Astrocyte (in vitro differentiated cells and primary cell): ENCODE results near the gene CCDC57. TPM values are rescaled to one million over a fixed set of nuclear protein-coding genes. Genes with fewer than 3 reads are reported as not detected.

ENCODE experiments used
- DNase-seq: peaks from one replicate; pipeline ENCODE4 v3.0.0-alpha.2; 2010; ENCODE audit warnings: low read depth
- FAIRE-seq: peaks from 2 replicates; lab custom pipeline; 2011; peaks lifted over from hg19 to GRCh38; lab: Jason Lieb, UNC
- H2AFZ ChIP-seq: 2 replicates; pipeline ENCODE4 v1.6.0; 2012; ENCODE audit warnings: low read depth, low read length, inconsistent platforms
- H3K27ac ChIP-seq: 2 replicates; pipeline ENCODE4 v1.5.1; 2011; ENCODE audit warnings: low read depth, low read length, inconsistent platforms
- H3K27me3 ChIP-seq: 2 replicates; pipeline ENCODE4 v1.6.0; 2011; ENCODE audit warnings: low read length, inconsistent platforms; ENCODE audit not compliant: insufficient read depth
- H3K36me3 ChIP-seq: 2 replicates; pipeline ENCODE4 v1.5.1; 2011; ENCODE audit warnings: low read length, inconsistent platforms; ENCODE audit not compliant: insufficient read depth
- H3K4me1 ChIP-seq: 2 replicates; pipeline ENCODE4 v1.5.1; 2011; ENCODE audit warnings: low read length, inconsistent platforms; ENCODE audit not compliant: insufficient read depth
- H3K4me2 ChIP-seq: 2 replicates; pipeline ENCODE4 v1.6.0; 2012; ENCODE audit warnings: low read length, inconsistent platforms
- H3K4me3 ChIP-seq: 2 replicates; pipeline ENCODE4 v1.5.1; 2011; ENCODE audit warnings: low read depth, mild to moderate bottlenecking, low read length, inconsistent platforms; ENCODE audit not compliant: insufficient read depth
- H3K79me2 ChIP-seq: 2 replicates; pipeline ENCODE4 v1.6.0; 2012; ENCODE audit warnings: mild to moderate bottlenecking, low read length, inconsistent platforms; ENCODE audit not compliant: insufficient read depth
- H3K9ac ChIP-seq: 2 replicates; pipeline ENCODE4 v1.6.0; 2012; ENCODE audit warnings: mild to moderate bottlenecking, low read length, inconsistent platforms
- H3K9me3 ChIP-seq: 2 replicates; pipeline ENCODE4 v1.5.1; 2012; ENCODE audit warnings: low read depth, mild to moderate bottlenecking, low read length, inconsistent platforms; ENCODE audit not compliant: insufficient read depth
- H4K20me1 ChIP-seq: 2 replicates; pipeline ENCODE4 v1.6.0; 2012; ENCODE audit warnings: low read length, inconsistent platforms; ENCODE audit not compliant: insufficient read depth
- H3K27ac Mint-ChIP-seq: one replicate; pipeline ENCODE4 v1.8.0; 2021; ENCODE audit warnings: mild to moderate bottlenecking, mixed read lengths; ENCODE audit not compliant: unreplicated experiment
- H3K27me3 Mint-ChIP-seq: one replicate; pipeline ENCODE4 v1.8.0; 2021; ENCODE audit warnings: low read depth, mixed read lengths; ENCODE audit not compliant: unreplicated experiment
- H3K36me3 Mint-ChIP-seq: one replicate; pipeline ENCODE4 v1.8.0; 2021; ENCODE audit warnings: low read depth, mixed read lengths; ENCODE audit not compliant: unreplicated experiment
- H3K4me1 Mint-ChIP-seq: one replicate; pipeline ENCODE4 v1.8.0; 2021; ENCODE audit warnings: low read depth, mixed read lengths; ENCODE audit not compliant: unreplicated experiment
- H3K4me3 Mint-ChIP-seq: one replicate; pipeline ENCODE4 v1.8.0; 2021; ENCODE audit warnings: mild to moderate bottlenecking, moderate library complexity, mixed read lengths; ENCODE audit not compliant: unreplicated experiment
- H3K9me3 Mint-ChIP-seq: one replicate; pipeline ENCODE4 v1.8.0; 2021; ENCODE audit warnings: mild to moderate bottlenecking, mixed read lengths; ENCODE audit not compliant: unreplicated experiment
- EZH2 ChIP-seq: IDR thresholded peaks from 2 replicates; pipeline ENCODE4 v1.6.1; 2012; ENCODE audit warnings: mild to moderate bottlenecking, low read length, inconsistent platforms; ENCODE audit not compliant: insufficient read depth
- total RNA-seq: library from RNA; stranded (reverse); gene quantifications from 2 replicates; pipeline ENCODE4 v1.2.1, GENCODE V29; 2021
- TF ChIP-seq, protein P1 (sequence below): IDR thresholded peaks from 2 replicates; pipeline ENCODE4 v1.5.1; 2011; ENCODE audit warnings: low read depth, mild to moderate bottlenecking, inconsistent platforms, low read length, moderate library complexity; ENCODE audit not compliant: insufficient read depth

Gene CCDC57
- total RNA-seq, 1 donor from 2014 or later: 20.4 TPM

GRCh38 chr17:82161216-82161615, 51.4 kb downstream of the CCDC57 start:
- no peak overlapping the region for H3K4me3 ChIP-seq
- H3K79me2 ChIP-seq: no peaks in the 10 kb centered on the region
- H3K9me3 ChIP-seq: no peaks in the 10 kb centered on the region
- no peaks in the 10 kb centered on the region for H3K27me3 ChIP-seq
- DNase-seq: no peak
- Mint-ChIP-seq H3K27me3 (no peaks in the 10 kb centered on the region), H3K36me3 (peaks cover 22% of the 10 kb centered on the region), H3K4me1 (peaks cover 4% of the 10 kb centered on the region), H3K27ac (no peak overlapping the region), H3K4me3 (no peak overlapping the region), H3K9me3 (no peaks in the 10 kb centered on the region)
- FAIRE-seq: no peak
- H3K9ac ChIP-seq: no peak overlapping the region
- no peak overlapping the region for H2AFZ ChIP-seq
- H3K27ac ChIP-seq: no peak overlapping the region
- peaks cover 7% of the 10 kb centered on the region for H3K36me3 ChIP-seq
- no peak for TF ChIP-seq EZH2
- TF ChIP-seq, protein P1, sequence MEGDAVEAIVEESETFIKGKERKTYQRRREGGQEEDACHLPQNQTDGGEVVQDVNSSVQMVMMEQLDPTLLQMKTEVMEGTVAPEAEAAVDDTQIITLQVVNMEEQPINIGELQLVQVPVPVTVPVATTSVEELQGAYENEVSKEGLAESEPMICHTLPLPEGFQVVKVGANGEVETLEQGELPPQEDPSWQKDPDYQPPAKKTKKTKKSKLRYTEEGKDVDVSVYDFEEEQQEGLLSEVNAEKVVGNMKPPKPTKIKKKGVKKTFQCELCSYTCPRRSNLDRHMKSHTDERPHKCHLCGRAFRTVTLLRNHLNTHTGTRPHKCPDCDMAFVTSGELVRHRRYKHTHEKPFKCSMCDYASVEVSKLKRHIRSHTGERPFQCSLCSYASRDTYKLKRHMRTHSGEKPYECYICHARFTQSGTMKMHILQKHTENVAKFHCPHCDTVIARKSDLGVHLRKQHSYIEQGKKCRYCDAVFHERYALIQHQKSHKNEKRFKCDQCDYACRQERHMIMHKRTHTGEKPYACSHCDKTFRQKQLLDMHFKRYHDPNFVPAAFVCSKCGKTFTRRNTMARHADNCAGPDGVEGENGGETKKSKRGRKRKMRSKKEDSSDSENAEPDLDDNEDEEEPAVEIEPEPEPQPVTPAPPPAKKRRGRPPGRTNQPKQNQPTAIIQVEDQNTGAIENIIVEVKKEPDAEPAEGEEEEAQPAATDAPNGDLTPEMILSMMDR: no peak
- H3K4me2 ChIP-seq: no peak overlapping the region
- H3K4me1 ChIP-seq: no peaks in the 10 kb centered on the region
- no peaks in the 10 kb centered on the region for H4K20me1 ChIP-seq

- H3K36me3 Mint-ChIP-seq: peaks cover 25% of the 10 kb centered on the region
- Histone ChIP-seq H3K9me3 (no peaks in the 10 kb centered on the region), H3K4me1 (no peaks in the 10 kb centered on the region), H3K4me2 (no peak overlapping the region), H3K9ac (no peak overlapping the region), H3K27me3 (no peaks in the 10 kb centered on the region), H3K4me3 (no peak overlapping the region), H2AFZ (no peak overlapping the region), H4K20me1 (no peaks in the 10 kb centered on the region), H3K79me2 (no peaks in the 10 kb centered on the region), H3K27ac (no peak overlapping the region), H3K36me3 (peaks cover 7% of the 10 kb centered on the region)
- no peak overlapping the region for H3K4me3 Mint-ChIP-seq
- no peaks in the 10 kb centered on the region for H3K27me3 Mint-ChIP-seq
- DNase-seq: no peak
- no peak overlapping the region for H3K27ac Mint-ChIP-seq
- peaks cover 4% of the 10 kb centered on the region for H3K4me1 Mint-ChIP-seq
- H3K9me3 Mint-ChIP-seq: no peaks in the 10 kb centered on the region
- FAIRE-seq: no peak
- no peak for TF ChIP-seq EZH2
- TF ChIP-seq, protein P1: no peak
Observed at GRCh38 chr17:82160075-82160474, 52.6 kb downstream of the CCDC57 start.

DNA sequence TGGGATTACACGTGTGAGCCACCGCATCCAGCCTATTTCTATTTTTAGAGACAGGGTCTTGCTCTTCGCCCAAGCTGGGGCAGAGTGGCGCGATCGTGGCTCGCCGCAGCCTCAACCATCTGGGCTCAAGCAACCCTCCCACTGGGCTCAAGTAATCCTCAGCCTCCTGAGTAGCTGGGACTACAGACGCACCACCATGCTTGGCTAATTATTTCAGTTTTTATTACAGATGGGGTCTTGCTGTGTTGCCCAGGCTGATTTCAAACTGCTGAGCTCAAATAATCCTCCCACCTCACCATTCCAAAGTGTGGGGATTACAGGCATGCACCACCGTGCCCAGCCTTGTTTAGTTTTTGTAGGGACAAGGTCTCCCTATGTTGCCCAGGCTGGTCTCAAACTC, 53.8 kb downstream of the CCDC57 start:
- H3K36me3 Mint-ChIP-seq: peaks cover 26% of the 10 kb centered on the region
- TF ChIP-seq, protein P1: no peak
- no peak for TF ChIP-seq EZH2
- H3K9me3 Mint-ChIP-seq: no peaks in the 10 kb centered on the region
- no peak for FAIRE-seq
- no peak overlapping the region for H3K27ac ChIP-seq
- H2AFZ ChIP-seq: no peak overlapping the region
- no peak overlapping the region for H3K4me3 ChIP-seq
- H3K9me3 ChIP-seq: no peaks in the 10 kb centered on the region
- no peaks in the 10 kb centered on the region for H3K27me3 Mint-ChIP-seq
- H3K4me2 ChIP-seq: no peak overlapping the region
- no peak overlapping the region for H3K27ac Mint-ChIP-seq
- no peaks in the 10 kb centered on the region for H3K4me1 ChIP-seq
- peaks cover 7% of the 10 kb centered on the region for H3K36me3 ChIP-seq
- DNase-seq: no peak
- H4K20me1 ChIP-seq: no peaks in the 10 kb centered on the region
- H3K4me3 Mint-ChIP-seq: no peak overlapping the region
- no peaks in the 10 kb centered on the region for H3K27me3 ChIP-seq
- peaks cover 4% of the 10 kb centered on the region for H3K4me1 Mint-ChIP-seq
- H3K9ac ChIP-seq: no peak overlapping the region
- H3K79me2 ChIP-seq: no peaks in the 10 kb centered on the region
